Measurements from ENCODE around the gene NPM1.

Gene NPM1

DNA sequence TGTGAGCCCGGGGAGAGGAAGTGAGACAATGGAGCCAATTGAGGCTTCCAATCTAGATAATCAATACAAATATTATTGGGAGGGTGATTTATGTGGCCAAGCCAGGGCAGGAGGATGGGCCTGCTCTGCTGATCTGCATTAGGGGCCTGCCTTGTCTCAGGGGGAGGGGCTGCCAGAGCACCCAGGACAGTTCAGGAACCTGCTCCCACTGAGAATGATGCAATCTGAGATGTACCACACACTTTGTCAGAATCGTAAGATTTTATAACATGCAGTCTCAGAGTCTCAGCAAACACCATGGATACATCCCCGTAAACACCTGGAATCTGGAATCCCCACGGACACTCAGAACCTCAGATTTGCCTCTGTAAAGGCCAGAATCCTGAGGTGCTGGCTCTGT is 51.1 kb downstream of the NPM1 start:
- no peak for TF ChIP-seq CTCF (IDR thresholded peaks at IDR 0.05; ENCODE audit: unreplicated experiment in 3 of 3)
- Mint-ChIP-seq H3K4me1 (peaks cover 33% of the 10 kb centered on the region), H3K27ac (no peak overlapping the region), H3K36me3 (ENCODE audit: low read depth) (no peaks in the 10 kb centered on the region), H3K27me3 (ENCODE audit: low read depth) (peaks cover 9% of the 10 kb centered on the region), H3K4me3 (no peak overlapping the region), H3K9me3 (no peaks in the 10 kb centered on the region)

GRCh38 chr5:171441246-171441791 is 53.7 kb downstream of the NPM1 start:
- H3K36me3 Mint-ChIP-seq (ENCODE audit: low read depth): no peaks in the 10 kb centered on the region
- TF ChIP-seq CTCF (IDR thresholded peaks at IDR 0.05; ENCODE audit: unreplicated experiment in 3 of 3): no peak
- no peak overlapping the region for H3K4me3 Mint-ChIP-seq
- peaks cover 9% of the 10 kb centered on the region for H3K27me3 Mint-ChIP-seq (ENCODE audit: low read depth)
- no peaks in the 10 kb centered on the region for H3K9me3 Mint-ChIP-seq
- peaks cover 47% of the 10 kb centered on the region for H3K4me1 Mint-ChIP-seq
- peak overlapping the region in 2 of 3 experiments; percentile 2 to 12 for H3K27ac Mint-ChIP-seq

GRCh38 chr5:171442287-171443042 is 54.8 kb downstream of the NPM1 start:
- Mint-ChIP-seq H3K9me3 (no peaks in the 10 kb centered on the region), H3K4me1 (peaks cover 52% of the 10 kb centered on the region), H3K4me3 (peak overlapping the region in 1 of 3 experiments; percentile 38), H3K27ac (peak overlapping the region; percentile 12 to 57 (median 38)), H3K36me3 (ENCODE audit: low read depth) (no peaks in the 10 kb centered on the region), H3K27me3 (ENCODE audit: low read depth) (peaks cover 15% of the 10 kb centered on the region)
- TF ChIP-seq CTCF (IDR thresholded peaks at IDR 0.05; ENCODE audit: unreplicated experiment in 3 of 3): no peak

- peaks cover 58% of the 10 kb centered on the region for H3K4me1 Mint-ChIP-seq
- no peaks in the 10 kb centered on the region for H3K36me3 Mint-ChIP-seq (ENCODE audit: low read depth)
- H3K27me3 Mint-ChIP-seq (ENCODE audit: low read depth): peaks cover 29% of the 10 kb centered on the region
- H3K4me3 Mint-ChIP-seq: no peak overlapping the region
- TF ChIP-seq CTCF (IDR thresholded peaks at IDR 0.05; ENCODE audit: unreplicated experiment in 3 of 3): no peak
- no peak overlapping the region for H3K27ac Mint-ChIP-seq
- no peaks in the 10 kb centered on the region for H3K9me3 Mint-ChIP-seq
These were observed 56.9 kb downstream of the NPM1 start for GRCh38 chr5:171444582-171444981.

DNA sequence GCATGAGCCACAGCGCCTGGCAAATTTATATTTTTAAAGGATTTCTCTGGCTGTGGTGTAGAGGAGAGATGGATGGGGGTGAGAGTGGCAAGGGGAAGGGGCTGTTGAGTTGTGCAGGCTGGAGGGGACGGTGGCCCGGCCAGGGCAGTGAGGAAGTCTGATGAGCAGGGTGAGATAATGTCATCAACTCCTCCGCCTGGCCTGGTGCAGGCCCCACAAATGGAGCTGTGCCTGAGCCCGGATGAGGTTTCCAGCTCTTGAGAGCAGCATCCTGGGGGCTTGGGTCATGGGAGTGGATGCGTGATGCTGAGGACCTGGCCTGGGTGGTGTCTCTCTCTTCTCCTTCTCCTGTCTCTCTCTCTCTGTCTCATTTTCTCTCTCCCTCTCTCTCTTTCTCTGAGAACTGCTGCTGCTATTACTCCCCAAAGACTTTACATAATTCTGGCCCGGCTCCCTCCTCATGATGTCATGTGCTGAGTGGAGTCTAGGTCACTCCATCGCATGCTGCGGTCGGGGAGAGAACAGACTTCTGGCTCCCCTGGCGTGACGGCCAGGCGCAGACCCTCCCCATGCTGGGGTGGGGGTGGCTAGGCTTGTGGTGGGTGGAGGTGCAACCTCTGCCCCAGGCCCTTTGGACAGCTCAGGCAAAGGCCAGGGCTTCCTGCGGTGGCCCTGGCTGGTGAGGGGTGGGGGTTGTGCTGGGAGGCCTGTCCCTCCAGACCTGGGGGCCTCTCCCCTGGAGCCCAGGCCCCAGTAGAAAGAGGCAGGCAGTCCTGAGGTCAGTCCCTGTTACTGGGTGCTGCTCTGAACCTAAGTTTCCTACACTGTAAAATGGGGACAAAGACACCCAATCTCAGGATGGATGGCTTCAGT is 58.2 kb downstream of the NPM1 start:
- Mint-ChIP-seq H3K9me3 (no peaks in the 10 kb centered on the region), H3K27me3 (ENCODE audit: low read depth) (peaks cover 33% of the 10 kb centered on the region), H3K4me1 (peaks cover 62% of the 10 kb centered on the region), H3K36me3 (ENCODE audit: low read depth) (no peaks in the 10 kb centered on the region), H3K27ac (peak overlapping the region in 2 of 3 experiments; percentile 75 to 80), H3K4me3 (peak overlapping the region in 2 of 3 experiments; percentile 6 to 11)
- no peak for TF ChIP-seq CTCF (IDR thresholded peaks at IDR 0.05; ENCODE audit: unreplicated experiment in 3 of 3)
